ENCODE results near the gene OR5H2.

The OR5H2 gene

DNA sequence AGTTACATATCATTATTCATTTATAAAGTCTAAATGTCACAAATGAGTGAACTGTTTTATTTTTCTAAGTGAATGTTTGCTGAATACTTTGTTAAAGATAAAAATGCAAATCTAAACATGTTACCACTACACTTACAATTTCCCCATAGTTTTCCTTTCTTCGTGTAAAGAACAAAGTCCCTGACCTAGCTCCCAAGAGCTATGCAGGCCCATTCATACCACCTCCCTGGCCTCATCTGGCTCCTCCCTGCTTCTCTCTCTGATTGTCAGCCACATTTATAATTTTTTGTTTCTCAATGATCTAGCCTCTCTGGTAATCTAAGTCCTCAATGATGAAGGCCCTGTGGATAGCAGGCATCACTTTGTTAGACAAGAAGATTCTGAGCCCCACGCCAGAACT, 40.4 kb downstream of the OR5H2 start:
- no peak for DNase-seq (ENCODE audit: low spot score)
- no peak overlapping the region for H2AK5ac ChIP-seq (ENCODE audit: low read depth, low read length)
- no peaks in the 10 kb centered on the region for H3K79me1 ChIP-seq (ENCODE audit: low read depth, low read length)
- no peak overlapping the region for H2BK12ac ChIP-seq (ENCODE audit: low read length)
- H3K27ac ChIP-seq (replicated peaks; ENCODE audit: low read length), result no peak overlapping the region
- H3K18ac ChIP-seq (ENCODE audit: low read length), result no peak overlapping the region
- H3K9me3 ChIP-seq (replicated peaks in 1 of 2; ENCODE audit: control insufficient read depth in 2 of 2, insufficient read depth in 1 of 2, low read depth in 1 of 2, low read length in 2 of 2), result no peaks in the 10 kb centered on the region
- H3K4me3 ChIP-seq (ENCODE audit: low read length in 2 of 2), result no peak overlapping the region
- no CpG with 5 or more reads among the region's 2 CpGs for WGBS, 2 donors (ENCODE audit: extremely low coverage in 2 of 2, insufficient read length in 2 of 2, insufficient replicate concordance in 1 of 2)
- no peak overlapping the region for H3K14ac ChIP-seq (ENCODE audit: low read length)
- H2AFZ ChIP-seq (ENCODE audit: low read length), result no peak overlapping the region
- no peak overlapping the region for H3K23ac ChIP-seq (ENCODE audit: low read depth, low read length, poor library complexity)
- no peak overlapping the region for H4K91ac ChIP-seq (ENCODE audit: low read depth, low read length, poor library complexity)
- H2BK120ac ChIP-seq (ENCODE audit: low read depth, low read length), result no peak overlapping the region
- H3K4ac ChIP-seq (ENCODE audit: low read length), result no peak overlapping the region
- H2BK15ac ChIP-seq (ENCODE audit: low read length), result no peak overlapping the region
- H2BK5ac ChIP-seq (ENCODE audit: low read length), result no peak overlapping the region
- no peak overlapping the region for H4K8ac ChIP-seq (ENCODE audit: low read depth, low read length)
- no peaks in the 10 kb centered on the region for H3K4me1 ChIP-seq (ENCODE audit: control insufficient read depth in 2 of 2, insufficient read depth in 1 of 2, low read depth in 1 of 2, low read length in 2 of 2)
- no peak overlapping the region for H3K4me2 ChIP-seq (ENCODE audit: insufficient read depth, low read length, poor library complexity, severe bottlenecking)
- H3K27me3 ChIP-seq (ENCODE audit: control insufficient read depth in 3 of 3, insufficient read depth in 3 of 3, low read depth in 1 of 3, low read length in 3 of 3), result no peaks in the 10 kb centered on the region
- H3K36me3 ChIP-seq (replicated peaks in 1 of 2; ENCODE audit: control insufficient read depth in 2 of 2, insufficient read depth in 2 of 2, low read length in 2 of 2), result no peaks in the 10 kb centered on the region
- no peak overlapping the region for H3K9ac ChIP-seq (ENCODE audit: low read depth, low read length, poor library complexity)

DNA sequence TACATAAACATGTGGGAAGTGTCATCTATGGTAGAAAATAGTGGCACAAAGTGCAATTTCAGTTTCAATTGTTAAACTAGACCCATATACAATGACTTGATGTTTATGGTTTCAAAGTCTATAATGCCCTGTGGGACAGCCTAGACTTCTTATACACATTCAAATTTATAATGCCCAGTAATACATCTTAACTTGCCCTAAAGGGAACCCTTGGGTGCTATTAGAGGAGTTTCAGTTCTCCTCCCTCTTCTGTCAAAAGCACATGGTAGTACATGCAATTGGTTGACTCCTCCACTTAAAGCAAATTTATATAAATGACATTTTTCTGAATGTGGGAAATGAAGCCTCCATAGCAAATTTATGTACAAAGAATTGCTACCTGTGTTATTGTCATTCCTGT, 41.1 kb downstream of the OR5H2 start:
- H2BK15ac ChIP-seq (ENCODE audit: low read length), result no peak overlapping the region
- H2AK5ac ChIP-seq (ENCODE audit: low read depth, low read length), result no peak overlapping the region
- H3K9me3 ChIP-seq (replicated peaks in 1 of 2; ENCODE audit: control insufficient read depth in 2 of 2, insufficient read depth in 1 of 2, low read depth in 1 of 2, low read length in 2 of 2), result no peaks in the 10 kb centered on the region
- no peak for DNase-seq (ENCODE audit: low spot score)
- no peak overlapping the region for H3K4me2 ChIP-seq (ENCODE audit: insufficient read depth, low read length, poor library complexity, severe bottlenecking)
- H2BK5ac ChIP-seq (ENCODE audit: low read length), result no peak overlapping the region
- no peak overlapping the region for H3K27ac ChIP-seq (replicated peaks; ENCODE audit: low read length)
- H4K91ac ChIP-seq (ENCODE audit: low read depth, low read length, poor library complexity), result no peak overlapping the region
- no peak overlapping the region for H3K9ac ChIP-seq (ENCODE audit: low read depth, low read length, poor library complexity)
- no peak overlapping the region for H3K4me3 ChIP-seq (ENCODE audit: low read length in 2 of 2)
- no peak overlapping the region for H4K8ac ChIP-seq (ENCODE audit: low read depth, low read length)
- no peak overlapping the region for H3K23ac ChIP-seq (ENCODE audit: low read depth, low read length, poor library complexity)
- H3K4ac ChIP-seq (ENCODE audit: low read length), result no peak overlapping the region
- H3K4me1 ChIP-seq (ENCODE audit: control insufficient read depth in 2 of 2, insufficient read depth in 1 of 2, low read depth in 1 of 2, low read length in 2 of 2), result no peaks in the 10 kb centered on the region
- H2BK120ac ChIP-seq (ENCODE audit: low read depth, low read length), result no peak overlapping the region
- H3K14ac ChIP-seq (ENCODE audit: low read length), result no peak overlapping the region
- H2BK12ac ChIP-seq (ENCODE audit: low read length), result no peak overlapping the region
- H3K36me3 ChIP-seq (replicated peaks in 1 of 2; ENCODE audit: control insufficient read depth in 2 of 2, insufficient read depth in 2 of 2, low read length in 2 of 2), result no peaks in the 10 kb centered on the region
- no peak overlapping the region for H2AFZ ChIP-seq (ENCODE audit: low read length)
- no peaks in the 10 kb centered on the region for H3K79me1 ChIP-seq (ENCODE audit: low read depth, low read length)
- no peak overlapping the region for H3K18ac ChIP-seq (ENCODE audit: low read length)
- H3K27me3 ChIP-seq (ENCODE audit: control insufficient read depth in 3 of 3, insufficient read depth in 3 of 3, low read depth in 1 of 3, low read length in 3 of 3), result no peaks in the 10 kb centered on the region

DNA sequence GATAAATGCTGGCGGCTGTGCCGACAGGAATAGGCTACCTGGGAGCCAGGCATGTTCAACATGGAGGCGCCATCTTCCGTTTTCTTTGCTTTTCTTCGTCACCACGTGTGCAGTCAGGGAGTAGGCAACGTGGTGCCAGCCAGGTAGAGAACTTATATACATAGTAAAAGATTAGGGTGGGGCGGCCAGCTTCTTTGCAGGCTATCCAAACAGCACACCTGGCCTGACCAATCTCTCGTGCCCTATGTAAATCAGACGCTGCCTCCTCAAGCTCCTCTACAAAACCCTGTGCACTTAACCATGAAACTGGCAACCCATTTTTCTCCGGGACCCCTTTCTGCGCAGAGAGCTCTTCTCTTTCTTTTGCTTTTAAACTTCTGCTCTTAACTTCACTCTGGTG, 42.8 kb downstream of the OR5H2 start:
- Histone ChIP-seq H3K9me3 (replicated peaks in 1 of 2; ENCODE audit: control insufficient read depth in 2 of 2, insufficient read depth in 1 of 2, low read depth in 1 of 2, low read length in 2 of 2) (no peaks in the 10 kb centered on the region), H3K18ac (ENCODE audit: low read length) (no peak overlapping the region), H2AK5ac (ENCODE audit: low read depth, low read length) (no peak overlapping the region), H3K14ac (ENCODE audit: low read length) (no peak overlapping the region), H2BK120ac (ENCODE audit: low read depth, low read length) (no peak overlapping the region), H3K4ac (ENCODE audit: low read length) (no peak overlapping the region), H2BK15ac (ENCODE audit: low read length) (no peak overlapping the region), H3K4me3 (ENCODE audit: low read length in 2 of 2) (no peak overlapping the region), H3K27ac (replicated peaks; ENCODE audit: low read length) (no peak overlapping the region), H3K4me2 (ENCODE audit: insufficient read depth, low read length, poor library complexity, severe bottlenecking) (no peak overlapping the region), H3K27me3 (ENCODE audit: control insufficient read depth in 3 of 3, insufficient read depth in 3 of 3, low read depth in 1 of 3, low read length in 3 of 3) (no peaks in the 10 kb centered on the region), H4K8ac (ENCODE audit: low read depth, low read length) (no peak overlapping the region), H2BK12ac (ENCODE audit: low read length) (no peak overlapping the region), H2AFZ (ENCODE audit: low read length) (no peak overlapping the region), H2BK5ac (ENCODE audit: low read length) (no peak overlapping the region), H3K79me1 (ENCODE audit: low read depth, low read length) (no peaks in the 10 kb centered on the region), H3K9ac (ENCODE audit: low read depth, low read length, poor library complexity) (no peak overlapping the region), H3K23ac (ENCODE audit: low read depth, low read length, poor library complexity) (no peak overlapping the region), H3K36me3 (replicated peaks in 1 of 2; ENCODE audit: control insufficient read depth in 2 of 2, insufficient read depth in 2 of 2, low read length in 2 of 2) (no peaks in the 10 kb centered on the region), H4K91ac (ENCODE audit: low read depth, low read length, poor library complexity) (no peak overlapping the region), H3K4me1 (ENCODE audit: control insufficient read depth in 2 of 2, insufficient read depth in 1 of 2, low read depth in 1 of 2, low read length in 2 of 2) (peaks cover 0 to 3% of the 10 kb centered on the region in 2 donors)
- WGBS, 2 donors (ENCODE audit: extremely low coverage in 2 of 2, insufficient read length in 2 of 2, insufficient replicate concordance in 1 of 2), result no CpG with 5 or more reads among the region's 12 CpGs
- no peak for DNase-seq (ENCODE audit: low spot score)

DNA sequence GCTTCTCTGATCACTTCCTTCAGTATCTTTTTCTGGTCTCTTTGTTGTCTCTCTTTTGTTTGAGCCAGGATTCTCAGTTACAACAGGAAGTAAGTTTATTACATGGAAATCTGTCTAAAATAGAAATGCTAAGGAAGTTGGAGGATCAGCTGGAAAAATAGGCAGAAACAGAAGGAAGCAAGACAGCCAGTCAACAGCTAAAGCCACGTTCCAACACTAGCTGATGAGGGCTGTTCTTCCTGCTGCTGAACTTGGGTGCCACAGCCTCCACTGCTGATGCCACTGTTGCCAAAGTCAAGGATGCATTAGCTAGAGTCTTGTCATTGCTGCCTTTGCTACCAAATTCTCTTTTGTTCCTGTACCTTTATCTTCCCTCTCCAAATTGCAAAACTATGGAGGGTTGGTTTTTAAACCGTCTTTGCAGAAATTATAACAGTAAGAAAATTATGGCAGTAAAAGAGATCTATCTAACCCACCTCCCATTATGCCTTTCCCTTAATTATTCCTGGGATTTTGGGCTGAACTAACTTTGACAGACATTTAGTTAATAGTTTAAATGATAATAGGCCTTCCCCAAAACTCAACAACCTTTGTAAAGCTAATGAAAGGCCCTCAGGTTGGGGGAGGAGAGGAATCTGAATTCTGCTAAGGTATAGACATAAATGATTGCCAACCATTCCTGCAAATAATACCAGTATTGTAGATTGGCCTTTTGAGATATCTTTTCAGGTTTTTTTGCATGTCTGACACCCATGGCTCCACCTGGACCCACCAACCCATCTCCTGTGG, 44.0 kb downstream of the OR5H2 start:
- H3K4me3 ChIP-seq (ENCODE audit: low read length in 2 of 2), result no peak overlapping the region
- H3K4me1 ChIP-seq (ENCODE audit: control insufficient read depth in 2 of 2, insufficient read depth in 1 of 2, low read depth in 1 of 2, low read length in 2 of 2), result peaks cover 0 to 3% of the 10 kb centered on the region in 2 donors
- H3K36me3 ChIP-seq (replicated peaks in 1 of 2; ENCODE audit: control insufficient read depth in 2 of 2, insufficient read depth in 2 of 2, low read length in 2 of 2), result no peaks in the 10 kb centered on the region
- no peaks in the 10 kb centered on the region for H3K79me1 ChIP-seq (ENCODE audit: low read depth, low read length)
- WGBS, 2 donors (ENCODE audit: extremely low coverage in 2 of 2, insufficient read length in 2 of 2, insufficient replicate concordance in 1 of 2), result no CpG with 5 or more reads among the region's 2 CpGs
- no peak overlapping the region for H4K8ac ChIP-seq (ENCODE audit: low read depth, low read length)
- no peak overlapping the region for H2AK5ac ChIP-seq (ENCODE audit: low read depth, low read length)
- H3K9me3 ChIP-seq (replicated peaks in 1 of 2; ENCODE audit: control insufficient read depth in 2 of 2, insufficient read depth in 1 of 2, low read depth in 1 of 2, low read length in 2 of 2), result no peaks in the 10 kb centered on the region
- H2BK12ac ChIP-seq (ENCODE audit: low read length), result no peak overlapping the region
- H3K27me3 ChIP-seq (ENCODE audit: control insufficient read depth in 3 of 3, insufficient read depth in 3 of 3, low read depth in 1 of 3, low read length in 3 of 3), result no peaks in the 10 kb centered on the region
- H3K9ac ChIP-seq (ENCODE audit: low read depth, low read length, poor library complexity), result no peak overlapping the region
- H3K18ac ChIP-seq (ENCODE audit: low read length), result no peak overlapping the region
- H3K23ac ChIP-seq (ENCODE audit: low read depth, low read length, poor library complexity), result no peak overlapping the region
- no peak overlapping the region for H2AFZ ChIP-seq (ENCODE audit: low read length)
- H2BK120ac ChIP-seq (ENCODE audit: low read depth, low read length), result no peak overlapping the region
- H2BK5ac ChIP-seq (ENCODE audit: low read length), result no peak overlapping the region
- no peak overlapping the region for H4K91ac ChIP-seq (ENCODE audit: low read depth, low read length, poor library complexity)
- H3K4me2 ChIP-seq (ENCODE audit: insufficient read depth, low read length, poor library complexity, severe bottlenecking), result no peak overlapping the region
- no peak overlapping the region for H2BK15ac ChIP-seq (ENCODE audit: low read length)
- no peak for DNase-seq (ENCODE audit: low spot score)
- no peak overlapping the region for H3K14ac ChIP-seq (ENCODE audit: low read length)
- H3K27ac ChIP-seq (replicated peaks; ENCODE audit: low read length), result no peak overlapping the region
- no peak overlapping the region for H3K4ac ChIP-seq (ENCODE audit: low read length)

All from neuronal stem cell (in vitro differentiated cells).